HFFc6 (cell line): ENCODE results near the gene ADAMTSL2. TPM values are rescaled to one million over a fixed set of nuclear protein-coding genes. Genes with fewer than 3 reads are reported as not detected.

Experiments used
- DNase-seq: peaks from one replicate; pipeline ENCODE4 v3.0.0-alpha.2; 2018
- H3K27ac Mint-ChIP-seq: 2 replicates; pipeline ENCODE4 v1.8.0; 2020; ENCODE audit warnings: mild to moderate bottlenecking, mixed read lengths
- H3K27me3 Mint-ChIP-seq: 2 replicates; pipeline ENCODE4 v1.8.0; 2021; ENCODE audit warnings: mild to moderate bottlenecking, moderate library complexity, mixed read lengths; ENCODE audit not compliant: insufficient read depth
- H3K36me3 Mint-ChIP-seq: 2 replicates; pipeline ENCODE4 v1.8.0; 2021; ENCODE audit warnings: low read depth, mixed read lengths
- H3K4me1 Mint-ChIP-seq: 2 replicates; pipeline ENCODE4 v1.8.0; 2020; ENCODE audit warnings: low read depth, mixed read lengths
- H3K4me3 Mint-ChIP-seq: 2 replicates; pipeline ENCODE4 v1.8.0; 2020; ENCODE audit warnings: mild to moderate bottlenecking, moderate library complexity, mixed read lengths
- H3K9me3 Mint-ChIP-seq: 2 replicates; pipeline ENCODE4 v1.8.0; 2020; ENCODE audit warnings: mild to moderate bottlenecking, mixed read lengths
- total RNA-seq, 6 experiments: library from RNA; stranded (reverse); fragmentation: NEBNext Ultra II Directional; extraction: Animal tissue kit (Norgen Biotek cat#: 25700); gene quantifications; 2 replicates in 1 of 6; 3 replicates in 5 of 6; pipeline ENCODE4 v1.2.3, GENCODE V29; 2021
- TF ChIP-seq, protein P1 (sequence below): fragments of 200-600 bp; sonication (generic); IDR thresholded peaks from 2 replicates; pipeline ENCODE4 v1.5.0; 2021; ENCODE audit warnings: antibody characterized with exemption, mild to moderate bottlenecking

ADAMTSL2 gene
- total RNA-seq, 6 experiments from 2014 or later, result 0.05 to 0.07 (median 0.06) TPM; not detected in 3

DNA sequence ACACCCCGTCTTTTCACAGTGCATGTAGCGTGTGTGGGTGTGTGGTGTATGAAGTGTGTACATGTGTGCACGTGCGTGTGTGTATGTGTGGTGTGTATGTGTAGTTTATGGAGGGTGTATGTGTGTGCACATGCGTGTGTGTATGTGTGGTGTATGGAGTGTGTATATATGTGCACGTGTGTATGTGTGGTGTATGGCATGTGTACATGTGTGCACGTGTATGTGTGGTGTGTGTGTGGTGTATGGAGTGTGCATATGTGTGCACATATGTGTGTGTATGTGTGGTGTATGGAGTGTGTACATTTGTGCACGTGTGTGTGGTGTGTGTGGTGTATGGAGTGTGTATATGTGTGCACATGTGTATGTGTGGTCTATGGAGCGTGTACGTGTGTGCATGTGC is 22.9 kb upstream of the ADAMTSL2 start:
- Mint-ChIP-seq H3K4me3 (no peak overlapping the region), H3K27me3 (peaks cover 6% of the 10 kb centered on the region), H3K27ac (no peak overlapping the region), H3K4me1 (peaks cover 19% of the 10 kb centered on the region), H3K9me3 (no peaks in the 10 kb centered on the region), H3K36me3 (no peaks in the 10 kb centered on the region)
- TF ChIP-seq, protein P1, sequence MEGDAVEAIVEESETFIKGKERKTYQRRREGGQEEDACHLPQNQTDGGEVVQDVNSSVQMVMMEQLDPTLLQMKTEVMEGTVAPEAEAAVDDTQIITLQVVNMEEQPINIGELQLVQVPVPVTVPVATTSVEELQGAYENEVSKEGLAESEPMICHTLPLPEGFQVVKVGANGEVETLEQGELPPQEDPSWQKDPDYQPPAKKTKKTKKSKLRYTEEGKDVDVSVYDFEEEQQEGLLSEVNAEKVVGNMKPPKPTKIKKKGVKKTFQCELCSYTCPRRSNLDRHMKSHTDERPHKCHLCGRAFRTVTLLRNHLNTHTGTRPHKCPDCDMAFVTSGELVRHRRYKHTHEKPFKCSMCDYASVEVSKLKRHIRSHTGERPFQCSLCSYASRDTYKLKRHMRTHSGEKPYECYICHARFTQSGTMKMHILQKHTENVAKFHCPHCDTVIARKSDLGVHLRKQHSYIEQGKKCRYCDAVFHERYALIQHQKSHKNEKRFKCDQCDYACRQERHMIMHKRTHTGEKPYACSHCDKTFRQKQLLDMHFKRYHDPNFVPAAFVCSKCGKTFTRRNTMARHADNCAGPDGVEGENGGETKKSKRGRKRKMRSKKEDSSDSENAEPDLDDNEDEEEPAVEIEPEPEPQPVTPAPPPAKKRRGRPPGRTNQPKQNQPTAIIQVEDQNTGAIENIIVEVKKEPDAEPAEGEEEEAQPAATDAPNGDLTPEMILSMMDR, result no peak
- no peak for DNase-seq

DNA sequence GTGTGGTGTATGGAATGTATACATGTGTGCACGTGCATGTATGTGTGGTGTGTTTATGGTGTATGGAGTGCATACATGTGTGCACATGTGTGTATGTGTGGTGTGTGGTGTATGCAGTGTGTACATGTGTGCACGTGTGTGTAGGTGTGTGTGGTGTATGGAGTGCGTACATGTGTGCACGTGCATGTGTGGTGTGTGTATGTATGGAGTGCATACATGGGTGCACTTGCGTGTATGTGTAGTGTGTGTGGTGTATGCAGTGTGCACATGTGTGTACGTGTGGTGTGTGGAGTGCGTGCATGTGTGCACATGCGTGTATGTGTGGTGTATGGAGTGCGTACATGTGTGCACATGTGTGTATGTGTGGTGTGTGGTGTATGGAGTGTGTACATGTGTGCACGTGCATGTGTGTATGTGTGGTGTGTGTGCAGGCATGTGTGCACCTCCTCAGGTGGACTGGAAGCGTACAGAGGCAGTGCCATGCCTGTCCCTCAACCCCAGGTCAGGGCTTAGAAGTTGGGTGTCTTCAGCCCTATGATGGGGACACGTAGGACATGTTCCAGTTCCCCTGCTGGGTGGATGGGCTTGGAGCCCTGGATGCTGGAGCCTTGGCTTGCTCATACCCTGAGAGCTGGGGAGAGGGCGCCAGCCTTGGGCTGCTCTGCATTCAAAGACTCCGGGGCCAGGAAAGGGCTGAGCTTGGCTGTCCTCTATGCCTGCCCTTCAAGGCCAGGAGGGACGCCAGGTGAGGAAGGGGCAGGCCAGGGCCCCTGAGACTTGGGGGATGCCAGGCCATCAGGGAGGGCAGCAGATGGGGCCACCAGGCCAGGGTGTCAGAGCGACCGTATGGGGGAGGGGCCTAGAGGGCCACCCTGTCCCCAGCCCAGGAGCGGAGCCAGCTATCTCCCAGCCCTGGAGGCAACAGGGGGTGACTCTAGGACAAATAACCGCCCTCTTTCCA is 22.0 kb upstream of the ADAMTSL2 start:
- H3K27ac Mint-ChIP-seq, result no peak overlapping the region

DNA sequence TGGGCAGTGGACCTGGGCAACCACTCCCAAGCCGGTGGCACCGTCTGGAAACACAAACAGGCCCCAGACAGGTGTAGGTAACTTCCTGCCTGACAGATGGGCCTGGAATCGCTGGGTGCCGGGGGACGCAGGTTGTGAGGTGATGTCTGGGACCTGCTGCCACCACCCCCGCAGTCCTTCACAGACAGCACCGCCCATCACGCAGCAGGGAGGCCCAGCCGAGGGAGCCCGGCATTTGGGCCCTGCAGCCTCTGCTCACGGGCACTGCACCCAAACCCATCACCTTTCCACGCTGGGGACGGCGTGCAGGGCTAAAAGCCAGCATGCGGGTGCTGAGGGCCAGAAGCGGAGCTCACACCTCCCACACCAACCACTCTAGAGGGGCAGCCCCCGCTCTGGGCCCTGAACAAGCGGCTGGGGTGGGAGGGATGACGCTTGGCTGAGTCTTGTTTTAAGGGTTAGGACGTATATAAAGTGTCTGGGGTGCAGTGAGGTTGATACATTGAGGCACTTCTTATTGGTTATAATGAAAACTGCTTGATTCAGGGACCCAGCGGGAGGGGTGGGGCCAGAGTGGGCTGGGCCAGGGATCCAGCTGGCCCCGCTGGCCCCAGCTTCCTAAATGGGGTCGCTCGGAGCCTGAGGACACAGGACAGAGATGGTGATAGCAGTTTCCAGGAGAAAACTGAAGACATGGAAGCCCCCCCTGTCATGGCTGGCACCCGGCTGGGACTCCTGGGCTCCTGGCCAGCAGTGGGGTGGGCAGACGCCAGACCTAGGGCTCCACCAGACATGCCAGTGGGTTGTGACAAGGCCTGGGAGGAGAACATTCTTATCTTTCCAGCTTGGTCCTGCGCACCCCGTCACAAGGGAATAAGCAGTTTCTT is 21.0 kb upstream of the ADAMTSL2 start:
- Mint-ChIP-seq H3K4me3 (no peak overlapping the region), H3K36me3 (no peaks in the 10 kb centered on the region), H3K4me1 (peaks cover 10% of the 10 kb centered on the region), H3K27ac (no peak overlapping the region), H3K9me3 (no peaks in the 10 kb centered on the region), H3K27me3 (peaks cover 17% of the 10 kb centered on the region)
- DNase-seq, result no peak
- TF ChIP-seq, protein P1, result no peak

More for the DNA sequence above, 22.0 kb upstream of the ADAMTSL2 start:
- Mint-ChIP-seq H3K36me3 (no peaks in the 10 kb centered on the region), H3K9me3 (no peaks in the 10 kb centered on the region), H3K4me1 (peaks cover 10% of the 10 kb centered on the region), H3K27me3 (peaks cover 10% of the 10 kb centered on the region), H3K4me3 (no peak overlapping the region)
- no peak for DNase-seq
- TF ChIP-seq, protein P1, result no peak

DNA sequence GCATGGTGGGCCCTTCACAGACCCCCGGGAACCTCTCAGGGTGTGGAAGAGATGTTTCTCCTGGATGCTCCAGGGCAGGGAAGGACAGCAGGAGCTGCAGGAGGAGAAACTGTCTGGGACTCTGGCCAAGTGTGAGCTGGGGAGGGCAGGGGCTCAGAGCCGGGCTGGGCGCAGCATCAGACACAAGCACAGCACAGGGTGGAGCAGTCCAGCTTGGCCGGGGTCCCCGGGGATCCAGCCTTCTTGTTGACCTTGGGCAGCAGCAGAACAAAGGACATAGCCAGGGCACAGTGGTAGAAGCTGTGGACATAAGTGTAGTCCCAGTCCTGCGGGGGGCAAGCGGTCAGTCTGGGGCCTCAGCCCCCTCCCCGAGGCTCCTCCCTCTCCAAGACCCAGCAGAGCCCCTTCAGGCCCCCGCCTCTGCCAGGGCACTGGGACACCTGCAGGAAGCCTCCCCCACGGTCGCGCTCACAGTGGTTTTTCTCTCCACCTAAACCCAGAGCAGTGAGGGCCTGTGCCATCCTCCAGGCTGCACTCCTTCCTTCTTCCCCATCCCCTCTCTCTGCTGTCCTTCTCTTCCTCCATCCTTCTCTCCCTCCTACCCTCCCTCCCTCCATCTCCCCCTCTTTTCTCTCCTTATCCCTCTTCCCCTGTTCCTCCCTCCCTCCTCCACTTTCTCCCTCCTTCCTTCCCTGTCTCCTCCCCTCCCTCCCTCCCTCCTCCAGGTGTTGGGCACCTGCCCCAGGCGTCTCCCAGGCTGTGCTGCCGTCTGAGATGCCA is 19.9 kb upstream of the ADAMTSL2 start:
- TF ChIP-seq, protein P1, result no peak
- Mint-ChIP-seq H3K36me3 (no peaks in the 10 kb centered on the region), H3K27ac (no peak overlapping the region), H3K9me3 (no peaks in the 10 kb centered on the region), H3K4me1 (peaks cover 3% of the 10 kb centered on the region), H3K4me3 (no peak overlapping the region), H3K27me3 (peaks cover 23% of the 10 kb centered on the region)
- DNase-seq, result no peak

DNA sequence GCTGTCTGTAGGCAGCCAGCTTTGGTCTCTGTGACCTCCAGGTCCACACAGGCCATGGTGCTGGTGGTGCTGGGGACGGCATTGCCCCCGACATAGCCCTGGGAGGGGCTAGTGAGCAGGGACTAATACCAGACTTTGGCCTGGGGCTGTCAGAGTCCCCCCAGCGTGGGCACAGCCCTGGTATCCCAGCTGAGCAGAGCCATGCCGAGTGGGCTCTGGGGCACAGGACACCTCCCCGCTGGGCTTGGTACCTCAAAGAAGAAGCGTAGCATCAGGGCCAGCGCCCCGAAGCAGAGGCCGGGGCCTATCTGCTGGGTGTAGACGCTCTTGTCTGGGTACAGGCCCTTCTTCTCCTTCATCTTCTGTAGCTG is 19.3 kb upstream of the ADAMTSL2 start:
- Mint-ChIP-seq H3K4me1 (no peaks in the 10 kb centered on the region), H3K27me3 (peaks cover 22% of the 10 kb centered on the region), H3K27ac (no peak overlapping the region)

More for the DNA sequence above, 19.3 kb upstream of the ADAMTSL2 start:
- Mint-ChIP-seq H3K36me3 (no peaks in the 10 kb centered on the region), H3K9me3 (no peaks in the 10 kb centered on the region), H3K4me3 (no peak overlapping the region)
- TF ChIP-seq, protein P1, result no peak
- DNase-seq, result no peak
